Esophagus squamous epithelium (tissue), 4 donors: ENCODE measurements around the gene ZNF683.

Source experiments
- POLR2A ChIP-seq, 4 donors: fragments of 450-650 bp; IDR thresholded peaks; one replicate each; pipeline ENCODE4 v1.6.1; 2017; ENCODE audit warnings: antibody characterized with exemption in 4 of 4, mild to moderate bottlenecking in 4 of 4, moderate library complexity in 3 of 4
- TF ChIP-seq, protein P1 (sequence below), 6 experiments: fragments of 450-650 bp in 4 of 6; fragments of 200-600 bp in 2 of 6; sonication (generic) in 2 of 6; IDR thresholded peaks; one replicate each; pipeline ENCODE4 v1.5.1; 2016 to 2019; ENCODE audit warnings: antibody characterized with exemption in 6 of 6, mild to moderate bottlenecking in 4 of 6, moderate library complexity in 4 of 6

DNA sequence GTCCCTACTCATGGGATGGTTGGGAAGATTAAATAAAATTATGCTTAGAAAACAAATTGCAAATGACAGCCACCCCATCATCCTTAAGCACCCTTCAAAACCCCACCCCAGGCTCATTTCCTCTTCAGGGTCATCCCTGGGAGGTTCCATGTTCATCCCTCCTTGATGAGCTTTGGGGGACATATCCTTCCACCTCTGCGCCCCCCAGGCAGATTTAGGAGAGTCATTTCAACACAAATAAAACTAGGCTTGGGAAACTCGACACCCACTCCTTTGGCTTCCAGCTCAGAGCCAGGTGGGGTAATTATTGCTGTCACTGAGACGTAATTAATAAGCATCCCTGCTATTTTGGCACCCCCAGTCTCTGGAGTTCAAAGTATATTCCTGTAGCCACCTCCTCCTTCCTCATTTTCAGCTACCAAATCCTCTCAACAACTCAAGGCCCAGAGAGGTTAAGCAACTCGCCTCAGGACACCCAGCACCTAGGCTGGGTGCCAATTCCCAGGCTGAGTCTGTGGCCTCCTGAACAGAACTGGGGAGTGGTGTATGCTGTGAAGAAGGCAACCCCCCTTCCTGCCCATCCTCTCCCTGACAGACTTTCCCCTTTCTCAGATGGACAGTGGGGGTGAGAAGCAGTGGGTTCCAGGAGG is 19.2 kb downstream of the ZNF683 start:
- TF ChIP-seq, protein P1, sequence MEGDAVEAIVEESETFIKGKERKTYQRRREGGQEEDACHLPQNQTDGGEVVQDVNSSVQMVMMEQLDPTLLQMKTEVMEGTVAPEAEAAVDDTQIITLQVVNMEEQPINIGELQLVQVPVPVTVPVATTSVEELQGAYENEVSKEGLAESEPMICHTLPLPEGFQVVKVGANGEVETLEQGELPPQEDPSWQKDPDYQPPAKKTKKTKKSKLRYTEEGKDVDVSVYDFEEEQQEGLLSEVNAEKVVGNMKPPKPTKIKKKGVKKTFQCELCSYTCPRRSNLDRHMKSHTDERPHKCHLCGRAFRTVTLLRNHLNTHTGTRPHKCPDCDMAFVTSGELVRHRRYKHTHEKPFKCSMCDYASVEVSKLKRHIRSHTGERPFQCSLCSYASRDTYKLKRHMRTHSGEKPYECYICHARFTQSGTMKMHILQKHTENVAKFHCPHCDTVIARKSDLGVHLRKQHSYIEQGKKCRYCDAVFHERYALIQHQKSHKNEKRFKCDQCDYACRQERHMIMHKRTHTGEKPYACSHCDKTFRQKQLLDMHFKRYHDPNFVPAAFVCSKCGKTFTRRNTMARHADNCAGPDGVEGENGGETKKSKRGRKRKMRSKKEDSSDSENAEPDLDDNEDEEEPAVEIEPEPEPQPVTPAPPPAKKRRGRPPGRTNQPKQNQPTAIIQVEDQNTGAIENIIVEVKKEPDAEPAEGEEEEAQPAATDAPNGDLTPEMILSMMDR (IDR thresholded peaks at IDR 0.05): no peak
- TF ChIP-seq POLR2A (IDR thresholded peaks at IDR 0.05): no peak
